ENCODE data around the gene HECA.
"Not testable (repeated sequence)": the region's sequence is repeated elsewhere in the genome, so short reads cannot be mapped to it uniquely, and the experiment has no call there.

HECA gene

GRCh38 chr6:139194740-139195139 lies 59.9 kb downstream of the HECA start:
- H3K36me3 ChIP-seq, result no peaks in the 10 kb centered on the region
- intact Hi-C loops (cut with DNase I; ENCODE audit: low total_unique reads), result no loop called here
- TF ChIP-seq, protein P1, sequence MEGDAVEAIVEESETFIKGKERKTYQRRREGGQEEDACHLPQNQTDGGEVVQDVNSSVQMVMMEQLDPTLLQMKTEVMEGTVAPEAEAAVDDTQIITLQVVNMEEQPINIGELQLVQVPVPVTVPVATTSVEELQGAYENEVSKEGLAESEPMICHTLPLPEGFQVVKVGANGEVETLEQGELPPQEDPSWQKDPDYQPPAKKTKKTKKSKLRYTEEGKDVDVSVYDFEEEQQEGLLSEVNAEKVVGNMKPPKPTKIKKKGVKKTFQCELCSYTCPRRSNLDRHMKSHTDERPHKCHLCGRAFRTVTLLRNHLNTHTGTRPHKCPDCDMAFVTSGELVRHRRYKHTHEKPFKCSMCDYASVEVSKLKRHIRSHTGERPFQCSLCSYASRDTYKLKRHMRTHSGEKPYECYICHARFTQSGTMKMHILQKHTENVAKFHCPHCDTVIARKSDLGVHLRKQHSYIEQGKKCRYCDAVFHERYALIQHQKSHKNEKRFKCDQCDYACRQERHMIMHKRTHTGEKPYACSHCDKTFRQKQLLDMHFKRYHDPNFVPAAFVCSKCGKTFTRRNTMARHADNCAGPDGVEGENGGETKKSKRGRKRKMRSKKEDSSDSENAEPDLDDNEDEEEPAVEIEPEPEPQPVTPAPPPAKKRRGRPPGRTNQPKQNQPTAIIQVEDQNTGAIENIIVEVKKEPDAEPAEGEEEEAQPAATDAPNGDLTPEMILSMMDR (IDR thresholded peaks at IDR 0.05), result no peak
- H3K27ac ChIP-seq, result no peak overlapping the region
- no peaks in the 10 kb centered on the region for H3K9me3 ChIP-seq
- no peaks in the 10 kb centered on the region for H3K4me1 ChIP-seq
- H3K27me3 ChIP-seq, result no peaks in the 10 kb centered on the region
- H3K4me3 ChIP-seq, result no peak overlapping the region
- DNase-seq, result no peak

DNA sequence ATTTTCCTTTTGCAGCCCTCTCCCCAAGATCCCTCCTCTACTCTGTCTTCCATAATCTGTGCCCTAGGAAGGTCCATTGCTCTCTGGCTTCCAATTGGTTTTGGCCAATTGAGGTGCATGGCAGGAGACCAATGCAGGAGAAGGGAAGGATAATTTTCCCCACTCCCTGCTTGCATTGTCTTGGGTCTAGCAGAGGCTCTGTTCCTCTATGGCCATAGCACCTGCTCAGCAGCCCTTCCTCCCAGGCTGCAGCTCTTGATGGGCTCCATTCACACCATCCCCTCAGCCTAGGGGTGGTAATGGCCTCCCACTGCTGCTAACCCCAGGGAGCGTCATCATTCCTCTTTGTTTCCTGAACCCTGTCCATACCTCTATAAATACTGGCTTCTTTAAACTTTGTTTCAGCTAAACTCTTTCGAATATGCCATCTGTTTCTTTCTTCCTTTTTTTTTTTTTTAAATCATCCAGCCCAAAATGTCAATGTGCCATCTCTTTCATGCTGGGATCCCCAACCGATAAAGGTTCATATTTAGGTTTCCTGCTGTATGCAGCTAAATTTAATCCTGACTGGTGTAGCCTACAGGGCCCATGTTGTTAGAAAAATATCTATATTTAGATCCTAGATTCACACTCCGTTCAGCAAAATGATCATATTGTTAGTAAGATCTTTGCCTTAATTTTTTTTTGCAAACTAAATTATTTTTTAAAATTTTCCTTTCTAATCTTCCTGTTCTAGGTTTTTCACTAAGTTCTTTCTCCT lies 63.8 kb downstream of the HECA start:
- Histone ChIP-seq H3K27ac (no peak overlapping the region), H3K4me3 (no peak overlapping the region), H3K9me3 (peaks cover 0 to 3% (median 0%) of the 10 kb centered on the region in 3 donors), H3K27me3 (no peaks in the 10 kb centered on the region), H3K36me3 (no peaks in the 10 kb centered on the region), H3K4me1 (no peaks in the 10 kb centered on the region)
- TF ChIP-seq, protein P1 (IDR thresholded peaks at IDR 0.05), result no peak
- no peak for DNase-seq
- intact Hi-C loops (cut with DNase I; ENCODE audit: low total_unique reads), result no loop called here

GRCh38 chr6:139201378-139201777 lies 66.5 kb downstream of the HECA start:
- Histone ChIP-seq H3K9me3 (peaks cover 0 to 9% (median 5%) of the 10 kb centered on the region in 3 donors), H3K36me3 (no peaks in the 10 kb centered on the region), H3K4me3 (no peak overlapping the region), H3K27ac (no peak overlapping the region), H3K27me3 (no peaks in the 10 kb centered on the region), H3K4me1 (no peaks in the 10 kb centered on the region)
- DNase-seq, result no peak
- intact Hi-C loops (cut with DNase I; ENCODE audit: low total_unique reads), result no loop called here
- TF ChIP-seq, protein P1 (IDR thresholded peaks at IDR 0.05), result no peak

- TF ChIP-seq, protein P1 (IDR thresholded peaks at IDR 0.05), result no peak
- intact Hi-C loops (cut with DNase I; ENCODE audit: low total_unique reads), result no loop called here
- Histone ChIP-seq H3K4me3 (no peak overlapping the region), H3K27ac (no peak overlapping the region), H3K9me3 (peaks cover 0 to 33% (median 8%) of the 10 kb centered on the region in 3 donors), H3K4me1 (no peaks in the 10 kb centered on the region), H3K36me3 (no peaks in the 10 kb centered on the region), H3K27me3 (no peaks in the 10 kb centered on the region)
- DNase-seq, result no peak
Observed at GRCh38 chr6:139204978-139205377, 70.1 kb downstream of the HECA start.

GRCh38 chr6:139205843-139206242 lies 71.0 kb downstream of the HECA start:
- intact Hi-C loops (cut with DNase I; ENCODE audit: low total_unique reads), result no loop called here
- Histone ChIP-seq H3K36me3 (no peaks in the 10 kb centered on the region), H3K27me3 (no peaks in the 10 kb centered on the region), H3K4me1 (no peaks in the 10 kb centered on the region), H3K9me3 (peaks cover 0 to 42% (median 8%) of the 10 kb centered on the region in 3 donors), H3K4me3 (no peak overlapping the region), H3K27ac (no peak overlapping the region)
- TF ChIP-seq, protein P1 (IDR thresholded peaks at IDR 0.05), result no peak
- DNase-seq, result no peak

GRCh38 chr6:139210766-139211165 lies 75.9 kb downstream of the HECA start:
- H3K27me3 ChIP-seq; H3K36me3 ChIP-seq; H3K27ac ChIP-seq; DNase-seq; H3K4me3 ChIP-seq; H3K4me1 ChIP-seq; intact Hi-C loops (cut with DNase I; ENCODE audit: low total_unique reads): not testable (repeated sequence)
- peaks cover 0 to 40% (median 5%) of the 10 kb centered on the region in 3 donors for H3K9me3 ChIP-seq

DNA sequence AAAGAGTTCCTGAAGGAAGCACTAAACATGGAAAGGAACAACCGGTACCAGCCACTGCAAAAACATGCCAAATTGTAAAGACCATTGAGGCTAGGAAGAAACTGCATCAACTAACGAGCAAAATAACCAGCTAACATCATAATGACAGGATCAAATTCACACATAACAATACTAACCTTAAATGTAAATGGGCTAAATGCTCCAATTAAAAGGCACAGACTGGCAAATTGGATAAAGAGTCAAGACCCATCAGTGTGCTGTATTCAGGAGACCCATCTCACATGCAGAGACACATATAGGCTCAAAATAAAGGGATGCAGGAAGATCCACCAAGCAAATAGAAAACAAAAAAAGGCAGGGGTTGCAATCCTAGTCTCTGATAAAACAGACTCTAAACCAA lies 77.6 kb downstream of the HECA start:
- intact Hi-C loops (cut with DNase I; ENCODE audit: low total_unique reads); DNase-seq; H3K27me3 ChIP-seq; H3K4me3 ChIP-seq; H3K27ac ChIP-seq; H3K4me1 ChIP-seq; H3K36me3 ChIP-seq: not testable (repeated sequence)
- H3K9me3 ChIP-seq, result peaks cover 0 to 27% (median 0%) of the 10 kb centered on the region in 3 donors

Data from tibial artery (tissue), 4 donors.